Measurements from ENCODE around the gene WWP2.
"Not testable (repeated sequence)": the region's sequence is repeated elsewhere in the genome, so short reads cannot be mapped to it uniquely, and the experiment has no call there.

WWP2 gene

GRCh38 chr16:69727916-69728270 is 34.2 kb upstream of the WWP2 start:
- no peak for DNase-seq (ENCODE audit: extremely low spot score)
- ChIA-PET POLR2A (interaction anchor here (1.0 to 1.1 kb wide), 2 partner anchors 26 to 27 kb away, joined by 3 to 4 read pairs; partner anchors contain the start of gene NOB1), CTCF (interaction anchor here (1.8 kb wide), 1 partner anchor 27 kb away, joined by 5 read pairs; the partner anchor contains the start of gene NOB1)
- TF ChIP-seq SP1 (IDR thresholded peaks at IDR 0.05): no peak
- TF ChIP-seq FOXM1 (IDR thresholded peaks at IDR 0.05; ENCODE audit: borderline replicate concordance): no peak
- no peak for TF ChIP-seq FOXA1 (IDR thresholded peaks at IDR 0.05)
- no peak for TF ChIP-seq TARDBP (IDR thresholded peaks at IDR 0.05)
- no peak for TF ChIP-seq ARNT (IDR thresholded peaks at IDR 0.05)
- no peak for TF ChIP-seq FOXK2 (IDR thresholded peaks at IDR 0.05)
- TF ChIP-seq ZNF384 (IDR thresholded peaks at IDR 0.05): no peak
- no peak for TF ChIP-seq LEF1 (IDR thresholded peaks at IDR 0.05; ENCODE audit: borderline replicate concordance)
- no peak for TF ChIP-seq L3MBTL2 (conservative IDR thresholded peaks at IDR 0.05)
- no peak for TF ChIP-seq SUZ12 (IDR thresholded peaks at IDR 0.05)
- no peak for TF ChIP-seq BHLHE40 (IDR thresholded peaks at IDR 0.05; ENCODE audit: borderline replicate concordance)
- no peak for TF ChIP-seq PKNOX1 (IDR thresholded peaks at IDR 0.05)
- TF ChIP-seq NFRKB (IDR thresholded peaks at IDR 0.05): no peak
- no peak for TF ChIP-seq ELF4 (IDR thresholded peaks at IDR 0.05)
- TF ChIP-seq CTBP1 (IDR thresholded peaks at IDR 0.05; ENCODE audit: borderline replicate concordance): no peak
- no peak for TF ChIP-seq HDGF (IDR thresholded peaks at IDR 0.05; ENCODE audit: borderline replicate concordance)

- POLR2A ChIA-PET: interaction anchor here (0.7 kb wide), 1 partner anchor 25 kb away, joined by 4 read pairs; the partner anchor contains the start of gene NOB1
- not testable (repeated sequence) for DNase-seq (ENCODE audit: extremely low spot score)
- CTCF ChIA-PET: interaction anchor here (0.6 to 1.8 kb wide), 3 partner anchors 25 to 1888 kb away, joined by 3 to 5 read pairs (median 3); partner anchors contain the start of gene NOB1
Observed at GRCh38 chr16:69729030-69729429, 33.1 kb upstream of the WWP2 start.

- POLR2A ChIA-PET; CTCF ChIA-PET; DNase-seq (ENCODE audit: extremely low spot score): not testable (repeated sequence)
Observed at GRCh38 chr16:69731280-69731679, 30.9 kb upstream of the WWP2 start.

- TF ChIP-seq FOXA1 (IDR thresholded peaks at IDR 0.05) (no peak), HDGF (IDR thresholded peaks at IDR 0.05; ENCODE audit: borderline replicate concordance) (no peak), PKNOX1 (IDR thresholded peaks at IDR 0.05) (no peak), ARNT (IDR thresholded peaks at IDR 0.05) (no peak), FOXK2 (IDR thresholded peaks at IDR 0.05) (no peak), LEF1 (IDR thresholded peaks at IDR 0.05; ENCODE audit: borderline replicate concordance) (no peak), FOXM1 (IDR thresholded peaks at IDR 0.05; ENCODE audit: borderline replicate concordance) (no peak), ZNF384 (IDR thresholded peaks at IDR 0.05) (no peak), CTBP1 (IDR thresholded peaks at IDR 0.05; ENCODE audit: borderline replicate concordance) (no peak)
- ChIA-PET POLR2A (no interaction called here), CTCF (no interaction called here)
- DNase-seq (ENCODE audit: extremely low spot score): no peak
Observed at GRCh38 chr16:69732101-69732500, 30.0 kb upstream of the WWP2 start.

GRCh38 chr16:69741519-69741918 is 20.6 kb upstream of the WWP2 start:
- no peak for TF ChIP-seq ARNT (IDR thresholded peaks at IDR 0.05)
- TF ChIP-seq HDGF (IDR thresholded peaks at IDR 0.05; ENCODE audit: borderline replicate concordance): no peak
- TF ChIP-seq ZNF384 (IDR thresholded peaks at IDR 0.05): no peak
- no peak for TF ChIP-seq L3MBTL2 (conservative IDR thresholded peaks at IDR 0.05)
- no peak for TF ChIP-seq FOXK2 (IDR thresholded peaks at IDR 0.05)
- no peak for TF ChIP-seq CTBP1 (IDR thresholded peaks at IDR 0.05; ENCODE audit: borderline replicate concordance)
- TF ChIP-seq SP1 (IDR thresholded peaks at IDR 0.05): no peak
- TF ChIP-seq FOXM1 (IDR thresholded peaks at IDR 0.05; ENCODE audit: borderline replicate concordance): no peak
- TF ChIP-seq ELF4 (IDR thresholded peaks at IDR 0.05): no peak
- TF ChIP-seq LEF1 (IDR thresholded peaks at IDR 0.05; ENCODE audit: borderline replicate concordance): no peak
- TF ChIP-seq BHLHE40 (IDR thresholded peaks at IDR 0.05; ENCODE audit: borderline replicate concordance): no peak
- no peak for TF ChIP-seq NFRKB (IDR thresholded peaks at IDR 0.05)
- no peak for TF ChIP-seq PKNOX1 (IDR thresholded peaks at IDR 0.05)
- no peak for TF ChIP-seq TARDBP (IDR thresholded peaks at IDR 0.05)
- no peak for TF ChIP-seq FOXA1 (IDR thresholded peaks at IDR 0.05)
- no peak for TF ChIP-seq SUZ12 (IDR thresholded peaks at IDR 0.05)
- ChIA-PET CTCF (no interaction called here), POLR2A (interaction anchor here (0.9 to 1.3 kb wide), 3 partner anchors 12 to 15 kb away, joined by 3 to 4 read pairs (median 4); partner anchors contain the start of genes NOB1 and NQO1)
- no peak for DNase-seq (ENCODE audit: extremely low spot score)

GRCh38 chr16:69741951-69742904 is 19.9 kb upstream of the WWP2 start:
- no peak for TF ChIP-seq FOXK2 (IDR thresholded peaks at IDR 0.05)
- no peak for TF ChIP-seq FOXM1 (IDR thresholded peaks at IDR 0.05; ENCODE audit: borderline replicate concordance)
- TF ChIP-seq ARNT (IDR thresholded peaks at IDR 0.05): no peak
- TF ChIP-seq TARDBP (IDR thresholded peaks at IDR 0.05): no peak
- no peak for TF ChIP-seq ELF4 (IDR thresholded peaks at IDR 0.05)
- TF ChIP-seq SUZ12 (IDR thresholded peaks at IDR 0.05): no peak
- no peak for TF ChIP-seq LEF1 (IDR thresholded peaks at IDR 0.05; ENCODE audit: borderline replicate concordance)
- TF ChIP-seq L3MBTL2 (conservative IDR thresholded peaks at IDR 0.05): no peak
- TF ChIP-seq NFRKB (IDR thresholded peaks at IDR 0.05): no peak
- TF ChIP-seq SP1 (IDR thresholded peaks at IDR 0.05): no peak
- no peak for TF ChIP-seq ZNF384 (IDR thresholded peaks at IDR 0.05)
- TF ChIP-seq FOXA1 (IDR thresholded peaks at IDR 0.05): no peak
- TF ChIP-seq CTBP1 (IDR thresholded peaks at IDR 0.05; ENCODE audit: borderline replicate concordance): no peak
- no peak for TF ChIP-seq PKNOX1 (IDR thresholded peaks at IDR 0.05)
- no peak for DNase-seq (ENCODE audit: extremely low spot score)
- ChIA-PET CTCF (interaction anchor here (0.8 kb wide), 1 partner anchor 13 kb away, joined by 4 read pairs; the partner anchor contains the start of gene NOB1), POLR2A (interaction anchor here (0.9 to 1.3 kb wide), 3 partner anchors 12 to 16 kb away, joined by 3 to 4 read pairs (median 4); partner anchors contain the start of genes NOB1 and NQO1)

Measured in HEK293T (cell line).